AG04449 (cell line): ENCODE results near the gene IL13.
"Not testable (repeated sequence)": the region's sequence is repeated elsewhere in the genome, so short reads cannot be mapped to it uniquely, and the experiment has no call there.

ENCODE experiments used
- CTCF ChIA-PET: fragments of 350-600 bp; formaldehyde crosslinking; extraction: SDS; loops from one replicate; lab custom pipeline; 2021; ENCODE audit warnings: antibody characterized with exemption; lab: Yijun Ruan, JAX
- POLR2A ChIA-PET: fragments of 400-600, 350-600 bp; formaldehyde crosslinking; extraction: SDS; loops from one replicate; lab custom pipeline; 2020; ENCODE audit warnings: antibody characterized with exemption, inconsistent platforms; lab: Yijun Ruan, JAX
- DNase-seq: peaks from one replicate; pipeline ENCODE4 v3.0.0-alpha.2; 2010; ENCODE audit warnings: low read depth, low spot score
- H3K4me3 ChIP-seq: 2 replicates; pipeline ENCODE4 v1.5.1; 2011; ENCODE audit warnings: low read depth, mild to moderate bottlenecking, control low read depth, low read length
- CTCF ChIP-seq: IDR thresholded peaks from one replicate; pipeline ENCODE4 v1.5.1; 2011; ENCODE audit warnings: mild to moderate bottlenecking, moderate library complexity, low read length, control low read depth, inconsistent platforms; ENCODE audit not compliant: insufficient read depth; ENCODE audit errors: missing control alignments

The IL13 gene

GRCh38 chr5:132689513-132689912 is 31.5 kb downstream of the IL13 start:
- no peak for DNase-seq
- TF ChIP-seq CTCF, result no peak
- ChIA-PET POLR2A (no interaction called here), CTCF (interaction anchor here (1.2 to 1.7 kb wide), 5 partner anchors 10 to 304 kb away, joined by 4 to 6 read pairs (median 5); no protein-coding TSS in a partner anchor)
- no peak overlapping the region for H3K4me3 ChIP-seq

DNA sequence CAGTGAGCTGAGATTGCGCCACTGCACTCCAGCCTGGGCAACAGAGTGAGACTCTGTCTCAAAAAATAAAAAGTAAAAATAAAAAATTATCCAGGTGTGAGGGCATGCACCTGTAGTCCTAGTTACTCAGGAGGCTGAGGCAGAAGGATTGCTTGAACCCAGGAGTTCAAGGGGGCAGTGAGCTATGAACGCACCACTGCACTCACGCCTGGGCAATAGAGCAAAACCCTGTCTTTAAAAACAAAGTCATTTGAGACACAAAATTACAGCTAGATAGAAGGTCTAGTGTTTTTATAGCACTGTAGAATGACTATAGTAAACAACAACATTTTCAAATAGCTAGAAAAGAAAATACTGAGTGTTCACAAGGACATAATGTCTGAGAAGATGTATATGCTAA is 32.2 kb downstream of the IL13 start:
- ChIA-PET POLR2A (no interaction called here), CTCF (interaction anchor here (1.2 to 1.7 kb wide), 5 partner anchors 11 to 304 kb away, joined by 4 to 6 read pairs (median 5); no protein-coding TSS in a partner anchor)
- no peak for TF ChIP-seq CTCF
- no peak overlapping the region for H3K4me3 ChIP-seq
- no peak for DNase-seq

DNA sequence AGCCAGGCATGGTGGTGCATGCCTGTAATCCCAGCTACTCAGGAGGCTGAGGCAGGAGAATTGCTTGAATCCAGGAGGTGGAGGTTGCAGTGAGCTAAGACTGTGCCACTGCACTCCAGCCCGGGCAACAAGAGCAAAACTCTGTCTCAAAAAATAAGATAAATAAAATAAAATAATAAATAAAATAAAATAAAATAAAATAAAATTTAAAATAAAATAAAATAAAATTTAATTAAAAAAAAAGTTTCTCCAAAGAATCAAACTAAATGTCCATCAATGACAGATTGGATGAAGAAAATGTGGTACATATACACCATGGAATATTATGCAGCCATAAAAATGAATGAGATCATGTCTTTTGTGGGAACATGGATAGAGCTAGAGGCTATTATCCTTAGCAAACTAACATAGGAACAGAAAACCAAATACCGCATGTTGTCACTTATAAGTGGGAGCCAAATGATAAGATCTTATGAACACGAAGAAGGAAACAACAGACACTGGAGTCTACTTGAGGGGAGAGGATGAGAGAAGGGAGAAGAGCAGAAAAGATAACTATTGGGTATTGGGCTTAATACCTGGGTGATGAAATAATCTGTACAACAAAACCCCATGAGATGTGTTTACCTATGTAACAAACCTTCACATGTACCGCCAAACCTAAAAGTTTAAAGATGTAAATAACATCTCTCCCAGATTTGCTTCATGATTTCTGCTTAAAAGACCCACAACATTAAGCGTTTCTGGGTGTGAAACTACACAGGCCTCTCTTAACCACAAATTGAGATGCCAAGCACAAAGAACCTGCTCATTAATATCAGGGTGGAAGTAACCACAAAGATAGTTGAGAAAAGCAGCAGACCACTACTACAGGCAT is 34.0 kb downstream of the IL13 start:
- DNase-seq, POLR2A ChIA-PET, H3K4me3 ChIP-seq: not testable (repeated sequence)
- CTCF ChIA-PET, result interaction anchor here (0.7 kb wide), 1 partner anchor 10 kb away, joined by 3 read pairs; no protein-coding TSS in a partner anchor

DNA sequence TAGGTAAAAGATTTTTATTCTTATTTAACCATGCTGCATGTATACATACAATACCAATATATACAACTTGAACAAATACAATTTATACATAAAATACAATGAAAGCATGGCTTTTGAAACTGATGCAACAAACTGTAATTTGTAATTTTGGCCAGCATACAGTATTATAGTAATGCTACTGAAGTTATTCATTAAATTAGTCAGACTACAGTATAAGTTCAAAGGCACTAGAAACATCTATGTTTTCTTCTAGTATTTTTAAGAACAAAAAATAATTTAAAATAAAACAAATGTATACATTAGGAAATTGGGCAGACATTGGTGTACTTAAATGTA is 34.6 kb downstream of the IL13 start:
- no peak for DNase-seq
- POLR2A ChIA-PET, result no interaction called here
- CTCF ChIA-PET, result no interaction called here
- H3K4me3 ChIP-seq, result no peak overlapping the region
- no peak for TF ChIP-seq CTCF

DNA sequence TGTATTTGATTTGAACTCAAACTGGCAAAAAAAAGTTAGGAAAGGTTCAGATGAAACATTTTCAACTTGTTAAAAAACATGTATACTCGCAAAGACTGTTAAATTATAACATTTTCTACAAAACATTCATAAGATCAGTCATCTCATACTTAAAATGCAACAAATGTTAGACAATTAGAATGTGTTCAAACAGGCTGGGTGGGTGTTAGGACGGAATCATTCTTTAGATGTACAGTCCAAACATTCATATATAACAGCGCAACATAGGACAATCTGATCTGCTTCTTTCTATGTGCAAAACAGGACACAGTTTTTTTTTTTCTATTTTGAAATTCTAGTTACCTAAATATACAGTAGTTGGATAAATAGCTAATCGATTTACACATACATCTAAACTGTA is 38.0 kb downstream of the IL13 start:
- POLR2A ChIA-PET, result no interaction called here
- CTCF ChIA-PET, result interaction anchor here (0.8 to 2.5 kb wide), 4 partner anchors 19 to 309 kb away, joined by 3 to 9 read pairs (median 4); no protein-coding TSS in a partner anchor

DNA sequence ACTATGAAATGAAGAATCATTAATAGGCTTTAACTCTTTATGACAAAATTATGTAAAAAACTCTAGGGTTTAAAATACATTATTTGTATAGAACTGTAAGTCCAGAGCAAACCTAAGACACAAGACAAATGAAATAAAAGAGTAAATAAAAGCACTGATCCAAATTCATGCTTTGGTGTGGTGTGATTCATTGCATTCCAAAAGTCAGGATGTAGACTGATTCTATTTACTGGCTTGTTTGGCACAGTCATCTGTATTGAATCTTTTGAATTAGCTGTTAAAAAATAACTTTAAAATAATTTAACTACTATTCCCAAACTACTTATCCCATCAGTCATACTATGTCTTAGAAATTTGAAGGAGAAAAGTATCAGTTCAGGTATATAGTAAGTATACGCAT is 46.9 kb downstream of the IL13 start:
- TF ChIP-seq CTCF, result no peak
- no peak overlapping the region for H3K4me3 ChIP-seq
- POLR2A ChIA-PET, result no interaction called here
- DNase-seq, result no peak
- CTCF ChIA-PET, result interaction anchor here (1.9 to 5.2 kb wide), 3 partner anchors 10 to 116 kb away, joined by 8 to 23 read pairs (median 22); no protein-coding TSS in a partner anchor

More for the DNA sequence above, 38.0 kb downstream of the IL13 start:
- no peak for DNase-seq
- no peak for TF ChIP-seq CTCF
- H3K4me3 ChIP-seq, result no peak overlapping the region
